HEK293T (cell line): ENCODE results near the gene LRIG1.
A peak's percentile ranks its signal among the peaks of the same experiment; 100 is the strongest.

Experiments
- CTCF ChIA-PET: fragments of 350-600 bp; formaldehyde crosslinking; extraction: SDS; loops from one replicate; lab custom pipeline; 2021; ENCODE audit warnings: antibody characterized with exemption, inconsistent platforms; lab: Yijun Ruan, JAX
- POLR2A ChIA-PET: fragments of 350-600 bp; formaldehyde crosslinking; extraction: SDS; loops from one replicate; lab custom pipeline; 2020; ENCODE audit warnings: antibody characterized with exemption, inconsistent platforms; lab: Yijun Ruan, JAX
- DNase-seq: peaks from one replicate; pipeline ENCODE4 v3.0.0; 2012; ENCODE audit warnings: mixed read lengths; ENCODE audit errors: extremely low spot score
- ARNT ChIP-seq: fragments of 450-650 bp; IDR thresholded peaks from 2 replicates; pipeline ENCODE4 v1.6.1; 2017; ENCODE audit warnings: mild to moderate bottlenecking
- BHLHE40 ChIP-seq: fragments of 450-650 bp; IDR thresholded peaks from 2 replicates; pipeline ENCODE4 v1.6.1; 2016; ENCODE audit warnings: mild to moderate bottlenecking, moderate library complexity, borderline replicate concordance
- CTBP1 ChIP-seq: fragments of 450-650 bp; IDR thresholded peaks from 2 replicates; pipeline ENCODE4 v1.6.1; 2016; ENCODE audit warnings: borderline replicate concordance
- ELF4 ChIP-seq: fragments of 450-650 bp; IDR thresholded peaks from 2 replicates; pipeline ENCODE4 v1.6.1; 2017; ENCODE audit warnings: antibody characterized with exemption
- FOXA1 ChIP-seq: fragments of 450-650 bp; IDR thresholded peaks from 2 replicates; pipeline ENCODE4 v1.6.1; 2016; ENCODE audit warnings: mild to moderate bottlenecking
- FOXK2 ChIP-seq: fragments of 450-650 bp; IDR thresholded peaks from 2 replicates; pipeline ENCODE4 v1.6.1; 2016; ENCODE audit warnings: mild to moderate bottlenecking
- FOXM1 ChIP-seq: fragments of 450-650 bp; IDR thresholded peaks from 2 replicates; pipeline ENCODE4 v1.6.1; 2017; ENCODE audit warnings: mild to moderate bottlenecking, borderline replicate concordance
- HDGF ChIP-seq: fragments of 450-650 bp; IDR thresholded peaks from 2 replicates; pipeline ENCODE4 v1.6.1; 2017; ENCODE audit warnings: antibody characterized with exemption, borderline replicate concordance
- L3MBTL2 ChIP-seq: fragments of 450-650 bp; conservative IDR thresholded peaks from 2 replicates; pipeline ENCODE4 v1.6.1; 2016; ENCODE audit warnings: mild to moderate bottlenecking
- LEF1 ChIP-seq: fragments of 450-650 bp; IDR thresholded peaks from 2 replicates; pipeline ENCODE4 v1.6.1; 2017; ENCODE audit warnings: mild to moderate bottlenecking, borderline replicate concordance
- NFRKB ChIP-seq: fragments of 450-650 bp; IDR thresholded peaks from 2 replicates; pipeline ENCODE4 v1.6.1; 2016; ENCODE audit warnings: mild to moderate bottlenecking, moderate library complexity
- PKNOX1 ChIP-seq: fragments of 450-650 bp; IDR thresholded peaks from 2 replicates; pipeline ENCODE4 v1.6.1; 2016
- SP1 ChIP-seq: fragments of 450-650 bp; IDR thresholded peaks from 2 replicates; pipeline ENCODE4 v1.6.1; 2017
- SUZ12 ChIP-seq: fragments of 450-650 bp; IDR thresholded peaks from 2 replicates; pipeline ENCODE4 v1.6.1; 2016; ENCODE audit warnings: mild to moderate bottlenecking
- TARDBP ChIP-seq: fragments of 450-650 bp; IDR thresholded peaks from 2 replicates; pipeline ENCODE4 v1.6.1; 2016
- ZNF384 ChIP-seq: fragments of 450-650 bp; IDR thresholded peaks from 2 replicates; pipeline ENCODE4 v1.6.1; 2016

LRIG1 gene

GRCh38 chr3:66465587-66465986 is 35.2 kb downstream of the LRIG1 start:
- CTCF ChIA-PET = no interaction called here

GRCh38 chr3:66465034-66465433 is 35.8 kb downstream of the LRIG1 start:
- ChIA-PET CTCF (no interaction called here), POLR2A (no interaction called here)
- TF ChIP-seq SP1 (no peak), TARDBP (no peak), SUZ12 (no peak), BHLHE40 (no peak), PKNOX1 (no peak), CTBP1 (no peak), ELF4 (no peak), ARNT (no peak), NFRKB (no peak)
- DNase-seq = no peak

More at GRCh38 chr3:66465587-66465986, 35.2 kb downstream of the LRIG1 start:
- DNase-seq = no peak
- POLR2A ChIA-PET = no interaction called here
- no peak for TF ChIP-seq PKNOX1
- no peak for TF ChIP-seq LEF1
- TF ChIP-seq FOXA1 = no peak
- no peak for TF ChIP-seq CTBP1
- TF ChIP-seq FOXK2 = no peak

GRCh38 chr3:66464512-66464894 is 36.3 kb downstream of the LRIG1 start:
- ChIA-PET CTCF (no interaction called here), POLR2A (no interaction called here)
- no peak for TF ChIP-seq SUZ12
- DNase-seq = no peak

GRCh38 chr3:66463730-66464511 is 36.9 kb downstream of the LRIG1 start:
- ChIA-PET POLR2A (no interaction called here), CTCF (interaction anchor here (0.8 kb wide), 1 partner anchor 21 kb away, joined by 3 read pairs; no protein-coding TSS in a partner anchor)
- TF ChIP-seq TARDBP (no peak), LEF1 (no peak), BHLHE40 (no peak), SUZ12 (no peak), FOXK2 (no peak), PKNOX1 (peak; percentile 11; the same call in 1 of the 2 replicates)
- no peak for DNase-seq

- POLR2A ChIA-PET = no interaction called here
- CTCF ChIA-PET = interaction anchor here (0.8 kb wide), 1 partner anchor 21 kb away, joined by 3 read pairs; no protein-coding TSS in a partner anchor
- TF ChIP-seq ELF4 (no peak), TARDBP (no peak), CTBP1 (no peak), LEF1 (no peak), SP1 (no peak), PKNOX1 (no peak)
- no peak for DNase-seq
Measured at GRCh38 chr3:66463054-66463631, 37.7 kb downstream of the LRIG1 start.

- DNase-seq = no peak
- POLR2A ChIA-PET = no interaction called here
- CTCF ChIA-PET = no interaction called here
- TF ChIP-seq FOXA1 = no peak
- TF ChIP-seq TARDBP = no peak
- no peak for TF ChIP-seq CTBP1
- TF ChIP-seq NFRKB = no peak
- no peak for TF ChIP-seq PKNOX1
- no peak for TF ChIP-seq FOXM1
- TF ChIP-seq L3MBTL2 = no peak
- TF ChIP-seq LEF1 = no peak
- TF ChIP-seq ELF4 = no peak
- no peak for TF ChIP-seq HDGF
- TF ChIP-seq ZNF384 = no peak
- no peak for TF ChIP-seq SUZ12
- TF ChIP-seq SP1 = no peak
- TF ChIP-seq ARNT = no peak
- no peak for TF ChIP-seq FOXK2
- no peak for TF ChIP-seq BHLHE40
Measured at GRCh38 chr3:66457252-66457651, 43.6 kb downstream of the LRIG1 start.
